Measurements from ENCODE around the gene SIK3. TPM values are rescaled to one million over a fixed set of nuclear protein-coding genes. Genes with fewer than 3 reads are reported as not detected.

SIK3 gene
- total RNA-seq, 1 experiment from 2014 or later = 34.4 TPM

DNA sequence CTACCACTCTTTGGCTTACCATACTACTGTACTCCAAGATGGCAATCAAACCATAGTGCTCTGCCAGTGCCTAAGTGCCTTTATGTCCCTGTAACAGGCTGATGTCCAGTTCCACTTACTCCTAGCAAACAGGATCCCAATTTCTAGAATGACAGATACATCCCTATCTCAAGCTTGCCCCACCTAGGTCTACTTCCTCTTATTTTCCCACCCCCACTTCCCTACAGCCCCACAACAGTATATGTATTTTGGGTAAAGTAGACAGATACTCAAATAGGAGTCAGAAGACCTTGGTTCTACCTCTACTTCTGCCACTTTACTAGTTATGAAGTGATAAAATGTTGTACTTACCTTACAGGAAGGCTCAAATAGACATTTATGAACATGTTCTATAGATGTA, 24.1 kb downstream of the SIK3 start (continued):
- no peak for TF ChIP-seq ZNF263 (CRISPR knock-in tag; IDR thresholded peaks at IDR 0.05; ENCODE audit: low read depth)
- no peak for TF ChIP-seq NFATC4 (CRISPR knock-in tag; IDR thresholded peaks at IDR 0.05)
- TF ChIP-seq, protein P1, sequence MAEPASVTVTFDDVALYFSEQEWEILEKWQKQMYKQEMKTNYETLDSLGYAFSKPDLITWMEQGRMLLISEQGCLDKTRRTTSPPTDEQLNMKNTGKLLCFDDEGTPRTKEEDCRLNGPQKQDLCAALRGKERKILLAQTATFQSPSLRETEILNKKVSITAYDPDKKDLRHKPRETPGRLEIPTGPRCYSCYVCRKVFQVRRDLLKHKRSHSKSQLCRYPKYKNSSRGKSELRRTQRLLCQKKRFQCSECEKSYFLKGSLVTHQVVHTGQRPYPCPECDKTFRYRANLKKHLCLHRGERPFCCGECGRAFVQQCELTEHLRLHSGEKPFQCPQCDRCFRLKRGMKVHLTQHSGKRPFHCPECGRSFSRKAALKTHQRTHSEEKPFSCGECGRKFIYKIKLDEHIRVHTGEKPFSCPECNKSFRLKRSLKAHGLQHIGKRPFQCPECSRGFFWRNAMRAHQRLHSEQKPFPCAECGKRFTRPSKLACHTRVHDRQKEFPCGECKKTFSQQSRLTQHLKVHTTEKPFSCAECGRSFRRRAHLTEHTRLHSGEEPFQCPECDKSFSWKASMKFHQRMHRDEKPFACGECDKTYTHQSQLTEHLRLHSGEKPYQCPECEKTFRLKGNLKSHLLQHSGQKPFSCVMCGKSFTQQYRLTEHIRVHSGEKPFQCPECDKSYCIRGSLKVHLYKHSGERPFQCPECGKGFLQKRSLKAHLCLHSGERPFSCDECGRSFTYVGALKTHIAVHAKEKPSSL (CRISPR knock-in tag; conservative IDR thresholded peaks at IDR 0.05) = no peak
- no peak for TF ChIP-seq EMX1 (CRISPR knock-in tag; IDR thresholded peaks at IDR 0.05)

DNA sequence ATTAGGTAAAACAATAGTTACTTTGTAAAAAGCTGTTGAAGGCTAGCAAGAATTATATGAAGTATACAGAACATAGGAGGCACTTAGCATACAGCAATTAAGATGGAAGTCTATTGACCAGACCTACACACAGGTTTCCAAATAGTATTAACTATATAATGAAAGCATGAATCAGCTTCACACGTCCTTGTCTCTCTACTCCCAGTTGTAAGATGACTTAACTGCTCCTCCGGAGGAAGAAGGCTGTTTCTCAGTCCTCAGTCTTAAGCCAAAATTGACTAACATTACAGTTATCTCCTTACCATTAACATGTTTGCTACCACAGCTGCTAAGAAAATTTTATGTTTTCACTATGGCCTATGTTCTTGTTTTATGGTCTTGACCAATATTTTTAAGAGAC, 24.7 kb downstream of the SIK3 start:
- Mint-ChIP-seq H3K4me3 (no peak overlapping the region), H3K36me3 (0 out of 2 replicates have a peak, but pooled peaks cover 2% of the 10 kb centered on the region), H3K9me3 (no peaks in the 10 kb centered on the region), H3K27ac (no peak overlapping the region), H3K4me1 (peaks cover 36% of the 10 kb centered on the region), H3K27me3 (ENCODE audit: low read depth) (no peaks in the 10 kb centered on the region)
- ATAC-seq (no peak), DNase-seq (ENCODE audit: low spot score) (no peak)
- ChIA-PET POLR2A (no interaction called here), CTCF (interaction anchor here (0.6 to 1.0 kb wide), 2 partner anchors 145 to 263 kb away, joined by 3 read pairs; no protein-coding TSS in a partner anchor)
- TF ChIP-seq, protein P2, sequence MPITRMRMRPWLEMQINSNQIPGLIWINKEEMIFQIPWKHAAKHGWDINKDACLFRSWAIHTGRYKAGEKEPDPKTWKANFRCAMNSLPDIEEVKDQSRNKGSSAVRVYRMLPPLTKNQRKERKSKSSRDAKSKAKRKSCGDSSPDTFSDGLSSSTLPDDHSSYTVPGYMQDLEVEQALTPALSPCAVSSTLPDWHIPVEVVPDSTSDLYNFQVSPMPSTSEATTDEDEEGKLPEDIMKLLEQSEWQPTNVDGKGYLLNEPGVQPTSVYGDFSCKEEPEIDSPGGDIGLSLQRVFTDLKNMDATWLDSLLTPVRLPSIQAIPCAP (CRISPR knock-in tag; IDR thresholded peaks at IDR 0.05) = no peak
- TF ChIP-seq NFATC4 (CRISPR knock-in tag; IDR thresholded peaks at IDR 0.05) (no peak), RORB (CRISPR knock-in tag; IDR thresholded peaks at IDR 0.05) (no peak), SP1 (CRISPR knock-in tag; conservative IDR thresholded peaks at IDR 0.05) (no peak), ELF4 (CRISPR knock-in tag; IDR thresholded peaks at IDR 0.05; ENCODE audit: low read depth) (no peak), ZNF232 (CRISPR knock-in tag; IDR thresholded peaks at IDR 0.05) (no peak), ZNF219 (CRISPR knock-in tag; IDR thresholded peaks at IDR 0.05; ENCODE audit: borderline replicate concordance) (no peak), EMX1 (CRISPR knock-in tag; IDR thresholded peaks at IDR 0.05) (no peak), ETV6 (CRISPR knock-in tag; IDR thresholded peaks at IDR 0.05) (no peak)
- TF ChIP-seq, protein P3, sequence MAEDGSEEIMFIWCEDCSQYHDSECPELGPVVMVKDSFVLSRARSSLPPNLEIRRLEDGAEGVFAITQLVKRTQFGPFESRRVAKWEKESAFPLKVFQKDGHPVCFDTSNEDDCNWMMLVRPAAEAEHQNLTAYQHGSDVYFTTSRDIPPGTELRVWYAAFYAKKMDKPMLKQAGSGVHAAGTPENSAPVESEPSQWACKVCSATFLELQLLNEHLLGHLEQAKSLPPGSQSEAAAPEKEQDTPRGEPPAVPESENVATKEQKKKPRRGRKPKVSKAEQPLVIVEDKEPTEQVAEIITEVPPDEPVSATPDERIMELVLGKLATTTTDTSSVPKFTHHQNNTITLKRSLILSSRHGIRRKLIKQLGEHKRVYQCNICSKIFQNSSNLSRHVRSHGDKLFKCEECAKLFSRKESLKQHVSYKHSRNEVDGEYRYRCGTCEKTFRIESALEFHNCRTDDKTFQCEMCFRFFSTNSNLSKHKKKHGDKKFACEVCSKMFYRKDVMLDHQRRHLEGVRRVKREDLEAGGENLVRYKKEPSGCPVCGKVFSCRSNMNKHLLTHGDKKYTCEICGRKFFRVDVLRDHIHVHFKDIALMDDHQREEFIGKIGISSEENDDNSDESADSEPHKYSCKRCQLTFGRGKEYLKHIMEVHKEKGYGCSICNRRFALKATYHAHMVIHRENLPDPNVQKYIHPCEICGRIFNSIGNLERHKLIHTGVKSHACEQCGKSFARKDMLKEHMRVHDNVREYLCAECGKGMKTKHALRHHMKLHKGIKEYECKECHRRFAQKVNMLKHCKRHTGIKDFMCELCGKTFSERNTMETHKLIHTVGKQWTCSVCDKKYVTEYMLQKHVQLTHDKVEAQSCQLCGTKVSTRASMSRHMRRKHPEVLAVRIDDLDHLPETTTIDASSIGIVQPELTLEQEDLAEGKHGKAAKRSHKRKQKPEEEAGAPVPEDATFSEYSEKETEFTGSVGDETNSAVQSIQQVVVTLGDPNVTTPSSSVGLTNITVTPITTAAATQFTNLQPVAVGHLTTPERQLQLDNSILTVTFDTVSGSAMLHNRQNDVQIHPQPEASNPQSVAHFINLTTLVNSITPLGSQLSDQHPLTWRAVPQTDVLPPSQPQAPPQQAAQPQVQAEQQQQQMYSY (CRISPR knock-in tag; IDR thresholded peaks at IDR 0.05) = no peak
- TF ChIP-seq, protein P1 (CRISPR knock-in tag; conservative IDR thresholded peaks at IDR 0.05) = no peak
- TF ChIP-seq, protein P4, sequence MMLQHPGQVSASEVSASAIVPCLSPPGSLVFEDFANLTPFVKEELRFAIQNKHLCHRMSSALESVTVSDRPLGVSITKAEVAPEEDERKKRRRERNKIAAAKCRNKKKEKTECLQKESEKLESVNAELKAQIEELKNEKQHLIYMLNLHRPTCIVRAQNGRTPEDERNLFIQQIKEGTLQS (CRISPR knock-in tag; conservative IDR thresholded peaks at IDR 0.05) = no peak
- TF ChIP-seq, protein P5, sequence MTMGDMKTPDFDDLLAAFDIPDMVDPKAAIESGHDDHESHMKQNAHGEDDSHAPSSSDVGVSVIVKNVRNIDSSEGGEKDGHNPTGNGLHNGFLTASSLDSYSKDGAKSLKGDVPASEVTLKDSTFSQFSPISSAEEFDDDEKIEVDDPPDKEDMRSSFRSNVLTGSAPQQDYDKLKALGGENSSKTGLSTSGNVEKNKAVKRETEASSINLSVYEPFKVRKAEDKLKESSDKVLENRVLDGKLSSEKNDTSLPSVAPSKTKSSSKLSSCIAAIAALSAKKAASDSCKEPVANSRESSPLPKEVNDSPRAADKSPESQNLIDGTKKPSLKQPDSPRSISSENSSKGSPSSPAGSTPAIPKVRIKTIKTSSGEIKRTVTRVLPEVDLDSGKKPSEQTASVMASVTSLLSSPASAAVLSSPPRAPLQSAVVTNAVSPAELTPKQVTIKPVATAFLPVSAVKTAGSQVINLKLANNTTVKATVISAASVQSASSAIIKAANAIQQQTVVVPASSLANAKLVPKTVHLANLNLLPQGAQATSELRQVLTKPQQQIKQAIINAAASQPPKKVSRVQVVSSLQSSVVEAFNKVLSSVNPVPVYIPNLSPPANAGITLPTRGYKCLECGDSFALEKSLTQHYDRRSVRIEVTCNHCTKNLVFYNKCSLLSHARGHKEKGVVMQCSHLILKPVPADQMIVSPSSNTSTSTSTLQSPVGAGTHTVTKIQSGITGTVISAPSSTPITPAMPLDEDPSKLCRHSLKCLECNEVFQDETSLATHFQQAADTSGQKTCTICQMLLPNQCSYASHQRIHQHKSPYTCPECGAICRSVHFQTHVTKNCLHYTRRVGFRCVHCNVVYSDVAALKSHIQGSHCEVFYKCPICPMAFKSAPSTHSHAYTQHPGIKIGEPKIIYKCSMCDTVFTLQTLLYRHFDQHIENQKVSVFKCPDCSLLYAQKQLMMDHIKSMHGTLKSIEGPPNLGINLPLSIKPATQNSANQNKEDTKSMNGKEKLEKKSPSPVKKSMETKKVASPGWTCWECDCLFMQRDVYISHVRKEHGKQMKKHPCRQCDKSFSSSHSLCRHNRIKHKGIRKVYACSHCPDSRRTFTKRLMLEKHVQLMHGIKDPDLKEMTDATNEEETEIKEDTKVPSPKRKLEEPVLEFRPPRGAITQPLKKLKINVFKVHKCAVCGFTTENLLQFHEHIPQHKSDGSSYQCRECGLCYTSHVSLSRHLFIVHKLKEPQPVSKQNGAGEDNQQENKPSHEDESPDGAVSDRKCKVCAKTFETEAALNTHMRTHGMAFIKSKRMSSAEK (CRISPR knock-in tag; IDR thresholded peaks at IDR 0.05; ENCODE audit: borderline replicate concordance) = no peak
- TF ChIP-seq, protein P6, sequence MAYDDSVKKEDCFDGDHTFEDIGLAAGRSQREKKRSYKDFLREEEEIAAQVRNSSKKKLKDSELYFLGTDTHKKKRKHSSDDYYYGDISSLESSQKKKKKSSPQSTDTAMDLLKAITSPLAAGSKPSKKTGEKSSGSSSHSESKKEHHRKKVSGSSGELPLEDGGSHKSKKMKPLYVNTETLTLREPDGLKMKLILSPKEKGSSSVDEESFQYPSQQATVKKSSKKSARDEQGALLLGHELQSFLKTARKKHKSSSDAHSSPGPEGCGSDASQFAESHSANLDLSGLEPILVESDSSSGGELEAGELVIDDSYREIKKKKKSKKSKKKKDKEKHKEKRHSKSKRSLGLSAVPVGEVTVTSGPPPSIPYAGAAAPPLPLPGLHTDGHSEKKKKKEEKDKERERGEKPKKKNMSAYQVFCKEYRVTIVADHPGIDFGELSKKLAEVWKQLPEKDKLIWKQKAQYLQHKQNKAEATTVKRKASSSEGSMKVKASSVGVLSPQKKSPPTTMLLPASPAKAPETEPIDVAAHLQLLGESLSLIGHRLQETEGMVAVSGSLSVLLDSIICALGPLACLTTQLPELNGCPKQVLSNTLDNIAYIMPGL (CRISPR knock-in tag; IDR thresholded peaks at IDR 0.05) = no peak

Data from WTC11 (cell line).